Measurements from ENCODE around the gene COL1A1.
A peak's percentile ranks its signal among the peaks of the same experiment; 100 is the strongest.

Gene COL1A1

DNA sequence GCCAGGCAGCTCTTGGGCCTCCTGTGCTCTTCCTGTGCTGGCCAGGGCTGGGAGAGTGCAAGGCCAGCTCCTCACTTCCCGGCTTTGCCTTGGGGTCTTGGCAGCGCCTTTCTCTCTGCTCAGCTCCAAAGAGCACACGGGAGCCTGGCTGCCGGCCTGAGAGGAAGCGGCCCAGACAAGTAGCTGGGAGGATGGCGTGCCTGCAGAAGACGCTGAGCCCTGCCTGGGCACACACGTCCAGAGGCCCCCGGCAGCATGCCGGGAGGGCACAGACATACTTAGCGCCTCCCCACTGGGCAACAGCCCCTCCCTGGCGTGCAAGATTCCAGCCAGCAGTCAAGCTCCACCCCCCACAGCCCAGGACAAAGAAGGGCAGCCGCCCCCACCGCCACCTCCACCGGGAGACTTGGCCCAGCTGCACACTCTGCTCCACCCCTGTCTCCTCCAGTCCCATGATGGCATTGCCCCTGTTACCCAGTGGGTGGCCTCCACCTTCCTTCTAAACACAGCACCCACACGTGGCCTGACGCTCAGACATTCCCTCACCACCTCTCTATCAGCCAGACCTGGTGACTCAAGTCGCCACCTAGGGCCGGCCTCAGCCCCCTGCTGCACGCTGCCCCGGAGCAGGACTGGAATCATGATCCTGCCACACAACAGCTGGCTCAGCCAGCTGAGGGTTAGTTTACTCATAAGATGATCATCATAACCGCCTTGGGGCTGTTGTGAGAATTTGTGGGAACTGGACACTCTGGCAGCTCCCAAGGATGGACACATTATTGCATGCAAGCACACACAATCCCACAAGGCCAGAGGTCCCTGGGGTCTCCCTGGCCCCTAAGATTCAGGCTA is 23.2 kb downstream of the COL1A1 start:
- Histone ChIP-seq H3K36me3 (ENCODE audit: insufficient read depth, low read length) (no peaks in the 10 kb centered on the region), H3K27me3 (ENCODE audit: insufficient read depth, low read length, poor library complexity) (no peaks in the 10 kb centered on the region), H3K9ac (ENCODE audit: low read depth, low read length) (no peak overlapping the region), H3K4me3 (ENCODE audit: low read depth in 1 of 2, low read length in 2 of 2) (no peak overlapping the region), H3K4me2 (ENCODE audit: insufficient read depth, low read length) (no peak overlapping the region), H2AFZ (ENCODE audit: low read depth, low read length) (no peak overlapping the region), H3K79me2 (ENCODE audit: insufficient read depth, low read length) (no peaks in the 10 kb centered on the region), H3K4me1 (ENCODE audit: insufficient read depth, low read length) (no peaks in the 10 kb centered on the region), H3K9me3 (ENCODE audit: insufficient read depth, low read length, severe bottlenecking) (no peaks in the 10 kb centered on the region), H4K20me1 (ENCODE audit: insufficient read depth, low read length) (no peaks in the 10 kb centered on the region), H3K27ac (ENCODE audit: low read length) (no peak overlapping the region)
- no peak for DNase-seq
- TF ChIP-seq, protein P1, sequence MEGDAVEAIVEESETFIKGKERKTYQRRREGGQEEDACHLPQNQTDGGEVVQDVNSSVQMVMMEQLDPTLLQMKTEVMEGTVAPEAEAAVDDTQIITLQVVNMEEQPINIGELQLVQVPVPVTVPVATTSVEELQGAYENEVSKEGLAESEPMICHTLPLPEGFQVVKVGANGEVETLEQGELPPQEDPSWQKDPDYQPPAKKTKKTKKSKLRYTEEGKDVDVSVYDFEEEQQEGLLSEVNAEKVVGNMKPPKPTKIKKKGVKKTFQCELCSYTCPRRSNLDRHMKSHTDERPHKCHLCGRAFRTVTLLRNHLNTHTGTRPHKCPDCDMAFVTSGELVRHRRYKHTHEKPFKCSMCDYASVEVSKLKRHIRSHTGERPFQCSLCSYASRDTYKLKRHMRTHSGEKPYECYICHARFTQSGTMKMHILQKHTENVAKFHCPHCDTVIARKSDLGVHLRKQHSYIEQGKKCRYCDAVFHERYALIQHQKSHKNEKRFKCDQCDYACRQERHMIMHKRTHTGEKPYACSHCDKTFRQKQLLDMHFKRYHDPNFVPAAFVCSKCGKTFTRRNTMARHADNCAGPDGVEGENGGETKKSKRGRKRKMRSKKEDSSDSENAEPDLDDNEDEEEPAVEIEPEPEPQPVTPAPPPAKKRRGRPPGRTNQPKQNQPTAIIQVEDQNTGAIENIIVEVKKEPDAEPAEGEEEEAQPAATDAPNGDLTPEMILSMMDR (IDR thresholded peaks at IDR 0.05; ENCODE audit: borderline replicate concordance, extremely low read depth, low read length, poor library complexity, severe bottlenecking): peak; percentile 41
- TF ChIP-seq EZH2 (IDR thresholded peaks at IDR 0.05; ENCODE audit: borderline replicate concordance, low read depth, low read length, severe bottlenecking): no peak
- ATAC-seq (ENCODE audit: insufficient read depth, low read depth): peak; percentile 70

DNA sequence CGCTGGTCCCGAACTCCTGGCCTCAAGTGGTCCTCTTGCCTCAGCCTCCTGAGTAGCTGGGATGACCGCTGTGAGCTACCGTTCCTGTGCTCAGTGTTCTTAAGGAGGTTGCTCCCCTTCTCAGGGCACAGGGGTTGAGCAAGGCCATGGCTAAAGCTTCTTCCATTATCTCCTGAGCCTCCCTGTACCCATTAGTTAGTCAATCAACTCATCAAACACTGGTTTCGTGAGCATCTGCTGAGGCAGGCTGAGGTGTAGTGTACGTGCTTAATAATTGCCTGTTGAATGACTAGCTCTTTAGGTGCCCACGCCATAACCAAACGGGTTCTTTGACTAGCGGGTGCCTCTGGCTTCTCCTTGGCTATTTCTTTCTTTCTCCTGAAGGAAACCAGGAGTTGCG is 24.0 kb downstream of the COL1A1 start:
- Histone ChIP-seq H4K20me1 (ENCODE audit: insufficient read depth, low read length) (no peaks in the 10 kb centered on the region), H3K4me2 (ENCODE audit: insufficient read depth, low read length) (no peak overlapping the region), H3K27me3 (ENCODE audit: insufficient read depth, low read length, poor library complexity) (no peaks in the 10 kb centered on the region), H3K9me3 (ENCODE audit: insufficient read depth, low read length, severe bottlenecking) (no peaks in the 10 kb centered on the region), H3K36me3 (ENCODE audit: insufficient read depth, low read length) (no peaks in the 10 kb centered on the region), H3K4me3 (ENCODE audit: low read depth in 1 of 2, low read length in 2 of 2) (no peak overlapping the region), H3K9ac (ENCODE audit: low read depth, low read length) (no peak overlapping the region), H3K4me1 (ENCODE audit: insufficient read depth, low read length) (no peaks in the 10 kb centered on the region), H3K27ac (ENCODE audit: low read length) (no peak overlapping the region), H3K79me2 (ENCODE audit: insufficient read depth, low read length) (no peaks in the 10 kb centered on the region), H2AFZ (ENCODE audit: low read depth, low read length) (no peak overlapping the region)
- ATAC-seq (ENCODE audit: insufficient read depth, low read depth): no peak
- DNase-seq: no peak
- TF ChIP-seq EZH2 (IDR thresholded peaks at IDR 0.05; ENCODE audit: borderline replicate concordance, low read depth, low read length, severe bottlenecking): no peak
- TF ChIP-seq, protein P1 (IDR thresholded peaks at IDR 0.05; ENCODE audit: borderline replicate concordance, extremely low read depth, low read length, poor library complexity, severe bottlenecking): no peak

DNA sequence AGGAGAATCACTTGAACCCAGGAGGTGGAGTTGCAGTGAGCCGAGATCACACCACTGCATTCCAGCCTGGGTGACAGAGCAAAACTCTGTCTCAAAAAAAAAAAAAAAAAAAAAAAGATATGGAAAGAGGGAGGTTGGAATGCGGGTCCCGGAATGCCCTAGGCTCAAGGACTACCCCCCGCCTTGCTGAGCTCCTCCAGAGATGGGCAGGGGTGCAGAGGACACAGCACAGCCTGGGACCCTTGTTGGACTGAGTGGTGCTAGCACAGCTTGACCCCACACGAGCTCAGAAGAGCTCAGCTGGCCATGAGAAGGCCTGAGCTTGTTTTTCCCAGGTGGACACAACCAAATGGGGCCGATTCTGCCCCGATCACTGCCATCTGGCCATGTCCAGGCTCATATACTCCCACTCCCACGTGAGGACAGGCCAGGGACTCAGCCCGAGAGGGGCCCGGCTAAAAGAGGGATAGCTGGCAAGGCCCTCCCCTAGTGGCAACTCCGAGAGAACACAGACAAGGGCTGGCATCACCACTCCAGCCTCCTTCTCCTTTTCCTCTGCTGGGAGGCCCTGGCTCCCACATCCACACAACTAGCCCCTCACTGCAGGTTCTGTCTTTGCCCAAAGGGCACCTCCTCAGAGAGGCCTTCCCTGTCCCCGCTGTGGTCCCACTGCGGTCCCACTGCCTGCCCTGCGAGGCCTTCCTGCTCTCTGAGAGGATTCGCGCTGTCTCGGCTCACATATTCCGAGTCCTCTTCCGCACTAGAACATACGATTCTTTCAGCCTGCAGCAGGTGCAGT is 24.7 kb downstream of the COL1A1 start:
- H3K27ac ChIP-seq (ENCODE audit: low read length): no peak overlapping the region
- no peak overlapping the region for H3K9ac ChIP-seq (ENCODE audit: low read depth, low read length)
- no peaks in the 10 kb centered on the region for H3K4me1 ChIP-seq (ENCODE audit: insufficient read depth, low read length)

More for the DNA sequence above, 24.7 kb downstream of the COL1A1 start:
- no peaks in the 10 kb centered on the region for H3K27me3 ChIP-seq (ENCODE audit: insufficient read depth, low read length, poor library complexity)
- H3K4me2 ChIP-seq (ENCODE audit: insufficient read depth, low read length): no peak overlapping the region
- H3K4me3 ChIP-seq (ENCODE audit: low read depth in 1 of 2, low read length in 2 of 2): no peak overlapping the region
- no peaks in the 10 kb centered on the region for H3K79me2 ChIP-seq (ENCODE audit: insufficient read depth, low read length)
- H3K36me3 ChIP-seq (ENCODE audit: insufficient read depth, low read length): no peaks in the 10 kb centered on the region
- no peak for DNase-seq
- no peak for ATAC-seq (ENCODE audit: insufficient read depth, low read depth)
- H4K20me1 ChIP-seq (ENCODE audit: insufficient read depth, low read length): no peaks in the 10 kb centered on the region
- TF ChIP-seq, protein P1 (IDR thresholded peaks at IDR 0.05; ENCODE audit: borderline replicate concordance, extremely low read depth, low read length, poor library complexity, severe bottlenecking): no peak
- no peak for TF ChIP-seq EZH2 (IDR thresholded peaks at IDR 0.05; ENCODE audit: borderline replicate concordance, low read depth, low read length, severe bottlenecking)
- H2AFZ ChIP-seq (ENCODE audit: low read depth, low read length): no peak overlapping the region
- H3K9me3 ChIP-seq (ENCODE audit: insufficient read depth, low read length, severe bottlenecking): no peaks in the 10 kb centered on the region

All from DND-41 (cell line).